ENCODE measurements around the gene PADI4.

Gene PADI4

DNA sequence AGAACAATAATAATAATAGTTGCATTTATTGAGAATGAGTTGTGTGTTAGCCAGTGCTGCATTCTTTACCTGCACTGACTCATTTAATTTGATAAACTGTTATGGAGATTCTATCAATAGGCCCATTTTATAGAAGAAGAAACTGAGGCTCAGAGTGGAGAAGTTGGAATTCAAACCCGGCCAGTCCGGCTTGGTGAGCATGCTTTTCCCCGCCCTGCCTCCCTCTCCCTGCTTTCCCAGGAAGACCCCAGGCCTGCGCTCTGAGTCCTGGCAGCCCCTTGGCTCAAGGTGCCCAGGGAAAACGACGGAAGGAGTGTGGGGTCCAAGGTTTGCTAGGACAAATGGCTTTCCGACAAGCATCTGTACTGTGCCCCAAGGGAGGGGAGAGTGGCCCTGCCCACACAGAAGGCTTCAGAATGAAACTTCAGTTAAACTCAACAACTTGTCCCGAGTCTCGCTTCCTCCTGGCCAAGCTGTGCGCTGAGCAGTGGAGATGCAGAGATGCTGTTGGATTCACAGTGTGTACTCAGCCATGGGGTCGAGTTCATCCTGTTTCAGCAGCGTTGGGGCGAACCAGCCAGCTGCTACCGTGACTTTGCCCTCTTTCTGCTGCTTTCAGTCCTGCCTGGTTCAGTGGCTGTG lies 40.7 kb downstream of the PADI4 start:
- no peak for DNase-seq (ENCODE audit: low read depth, low spot score)

DNA sequence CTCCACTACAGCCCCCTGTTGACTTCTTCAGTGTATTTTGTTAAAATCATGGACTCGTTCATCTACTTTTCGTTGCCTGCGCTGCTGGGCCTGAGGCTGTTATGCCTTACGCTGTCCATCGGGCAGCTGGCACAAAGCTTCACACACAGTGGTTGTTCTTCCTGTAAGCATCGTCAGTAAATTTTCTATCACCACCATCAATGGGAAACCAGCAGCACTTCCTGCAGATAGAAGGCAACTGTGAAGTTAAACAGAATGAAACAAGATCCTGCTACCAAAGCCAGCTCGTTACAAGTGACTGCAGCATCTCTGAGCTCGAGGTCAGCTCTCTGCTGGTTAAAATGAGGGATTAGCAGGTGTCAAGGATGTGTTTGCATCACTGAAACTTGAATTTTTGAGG lies 42.1 kb downstream of the PADI4 start:
- DNase-seq (ENCODE audit: low read depth, low spot score) = no peak

DNA sequence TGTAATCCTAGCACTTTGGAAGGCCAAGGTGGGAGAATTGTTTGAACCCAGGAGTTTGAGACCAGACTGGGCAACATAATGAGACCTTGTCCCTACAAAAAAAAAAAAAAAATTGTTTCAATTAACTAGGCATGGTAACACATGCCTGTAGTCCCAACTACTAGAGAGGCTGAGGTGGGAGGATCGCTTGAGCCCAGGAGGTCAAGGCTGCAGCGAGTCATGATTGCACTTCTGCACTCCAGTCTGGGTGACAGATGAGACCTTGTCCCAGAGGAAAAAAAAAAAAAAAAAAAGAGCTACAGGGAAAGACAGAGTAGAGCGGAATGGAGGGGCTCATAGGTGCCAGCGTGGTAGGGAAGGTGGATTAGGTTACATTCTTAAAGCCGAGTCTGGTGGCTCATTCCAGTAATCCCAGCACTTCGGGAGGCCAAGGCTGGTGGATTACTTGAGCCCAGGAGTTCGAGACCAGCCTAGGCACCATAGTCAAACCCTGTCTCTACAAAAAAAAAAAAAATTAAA lies 43.0 kb downstream of the PADI4 start:
- DNase-seq (ENCODE audit: low read depth, low spot score) = no peak

DNA sequence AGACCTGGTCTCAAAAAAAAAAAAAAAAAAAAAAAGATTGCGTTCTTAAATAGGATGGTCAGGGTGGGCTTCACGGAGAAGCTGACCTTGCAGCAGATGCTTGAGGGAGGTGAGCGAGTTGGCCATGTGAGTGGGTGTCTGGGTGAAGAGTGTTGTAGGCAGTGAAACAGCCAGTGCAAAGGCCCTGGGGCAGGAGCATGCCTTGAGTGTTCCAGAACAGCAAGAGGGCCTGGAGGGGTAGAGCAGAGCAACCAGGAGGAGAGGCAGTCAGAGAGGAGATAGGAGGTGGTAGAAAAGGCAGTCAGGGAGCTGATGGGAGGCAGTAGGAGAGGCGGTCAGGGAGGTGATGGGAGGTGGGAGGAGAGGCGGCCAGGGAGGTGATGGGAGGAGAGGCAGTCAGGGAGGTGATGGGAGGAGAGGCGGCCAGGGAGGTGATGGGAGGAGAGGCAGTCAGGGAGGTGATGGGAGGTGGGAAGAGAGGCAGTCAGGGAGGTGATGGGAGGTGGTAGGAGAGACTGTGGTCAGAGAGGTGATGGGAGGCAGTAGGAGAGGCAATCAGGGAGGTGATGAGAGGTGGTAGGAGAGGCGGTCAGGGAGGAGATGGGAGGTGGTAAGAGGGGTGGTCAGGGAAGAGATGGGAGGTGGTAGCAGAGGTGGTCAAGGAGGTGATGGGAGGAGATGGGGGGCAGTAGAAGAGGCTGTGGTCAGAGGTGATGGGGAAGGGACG lies 43.8 kb downstream of the PADI4 start:
- no peak for DNase-seq (ENCODE audit: low read depth, low spot score)

DNA sequence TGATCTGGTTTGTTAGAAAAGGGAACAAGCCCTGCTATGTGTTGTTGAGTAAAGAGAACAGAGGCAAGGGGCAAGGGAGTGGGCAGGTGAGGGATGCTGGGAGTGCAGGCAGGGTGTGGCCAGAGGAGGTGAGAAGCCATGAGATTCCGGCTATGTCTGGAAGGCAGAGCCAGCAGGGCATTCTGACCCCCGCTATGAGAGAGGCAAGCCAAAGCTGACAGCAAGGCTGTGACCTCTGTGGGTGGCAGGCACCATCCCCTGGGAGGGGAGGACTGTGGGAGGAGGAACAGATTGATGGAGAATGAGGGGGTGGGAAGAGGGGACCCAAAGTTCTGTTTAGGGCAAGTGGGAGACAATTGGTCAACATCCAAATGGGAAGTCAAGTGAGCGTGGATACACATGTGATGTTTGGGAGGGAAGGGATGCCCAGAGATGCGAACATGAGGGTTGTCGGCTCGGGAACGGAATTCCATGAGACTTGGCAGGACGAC lies 44.5 kb downstream of the PADI4 start:
- no peak for DNase-seq (ENCODE audit: low read depth, low spot score)

DNA sequence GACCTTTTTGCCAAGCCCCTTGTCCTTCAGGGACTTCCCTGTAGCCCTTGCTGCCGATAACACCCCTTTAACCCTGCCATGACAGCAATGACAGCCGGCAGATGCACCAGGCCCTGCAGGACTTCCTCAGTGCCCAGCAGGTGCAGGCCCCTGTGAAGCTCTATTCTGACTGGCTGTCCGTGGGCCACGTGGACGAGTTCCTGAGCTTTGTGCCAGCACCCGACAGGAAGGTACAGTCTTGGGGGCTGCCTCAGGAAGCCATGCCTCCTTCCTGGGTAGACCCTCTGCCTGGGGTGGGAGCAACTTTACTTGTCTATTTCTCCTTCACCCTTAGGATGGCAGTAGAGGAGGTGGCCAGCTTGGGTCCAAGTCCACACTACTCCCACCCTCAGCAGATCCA lies 47.9 kb downstream of the PADI4 start:
- DNase-seq (ENCODE audit: low read depth, low spot score) = no peak

DNA sequence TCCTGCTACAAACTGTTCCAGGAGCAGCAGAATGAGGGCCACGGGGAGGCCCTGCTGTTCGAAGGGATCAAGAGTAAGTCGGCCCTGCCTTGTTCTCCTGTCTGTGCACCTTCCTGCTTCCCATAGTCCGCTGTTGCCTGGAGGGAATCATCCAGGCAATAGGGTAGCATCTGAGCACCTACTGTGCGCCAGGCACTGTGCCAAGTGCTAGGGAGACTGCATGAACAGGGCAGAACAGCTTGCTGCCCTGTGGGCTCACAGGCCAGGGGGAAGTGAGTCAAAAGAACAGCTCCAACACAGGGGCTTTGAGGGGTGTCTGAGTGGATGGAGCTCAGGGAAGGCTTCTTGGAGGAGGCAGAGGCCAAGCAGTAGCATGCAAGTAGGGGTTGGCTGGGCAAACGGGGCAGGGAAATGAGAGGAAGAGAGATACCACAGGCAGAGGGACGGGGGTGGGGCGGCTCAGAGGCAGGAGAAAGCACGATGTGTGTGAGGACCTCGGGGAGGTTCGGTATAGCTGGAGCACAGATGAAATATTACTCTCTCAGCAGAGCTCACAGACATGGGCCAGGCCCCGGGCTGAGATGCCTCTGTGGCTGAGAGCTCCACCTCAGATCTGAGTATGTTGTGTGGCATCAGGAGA lies 48.5 kb downstream of the PADI4 start:
- DNase-seq (ENCODE audit: low read depth, low spot score) = no peak

DNA sequence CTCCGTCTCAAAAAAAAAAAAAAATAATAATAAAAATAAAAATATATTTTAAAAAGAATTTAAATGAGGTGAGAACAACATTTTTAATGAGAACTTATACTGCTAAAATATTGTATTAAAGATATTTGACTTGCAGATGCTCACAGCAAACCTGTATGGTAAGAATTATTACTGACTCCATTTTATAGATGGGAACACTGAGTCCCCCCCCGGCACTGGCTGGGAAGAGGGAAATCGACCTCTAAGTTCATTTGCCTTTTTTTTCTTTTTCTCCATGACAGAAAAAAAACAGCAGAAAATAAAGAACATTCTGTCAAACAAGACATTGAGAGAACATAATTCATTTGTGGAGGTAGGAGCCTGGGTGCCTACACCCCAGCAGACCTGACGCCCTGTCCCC lies 50.6 kb downstream of the PADI4 start:
- no peak for DNase-seq (ENCODE audit: low read depth, low spot score)

DNA sequence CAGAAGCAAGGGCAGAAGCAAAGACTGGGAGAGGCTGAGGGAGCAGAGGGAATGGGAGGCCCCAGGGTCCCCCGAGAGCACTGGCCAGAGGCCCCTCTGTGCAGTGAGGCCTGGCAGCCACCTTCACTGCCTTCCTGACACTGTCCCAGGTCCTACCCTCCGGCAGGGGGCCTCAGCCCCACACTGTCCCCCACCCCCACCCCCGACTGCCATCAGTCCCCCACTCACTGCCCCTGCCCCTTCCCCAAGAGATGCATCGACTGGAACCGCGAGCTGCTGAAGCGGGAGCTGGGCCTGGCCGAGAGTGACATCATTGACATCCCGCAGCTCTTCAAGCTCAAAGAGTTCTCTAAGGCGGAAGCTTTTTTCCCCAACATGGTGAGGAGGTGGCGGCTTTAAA lies 51.0 kb downstream of the PADI4 start:
- DNase-seq (ENCODE audit: low read depth, low spot score) = no peak

DNA sequence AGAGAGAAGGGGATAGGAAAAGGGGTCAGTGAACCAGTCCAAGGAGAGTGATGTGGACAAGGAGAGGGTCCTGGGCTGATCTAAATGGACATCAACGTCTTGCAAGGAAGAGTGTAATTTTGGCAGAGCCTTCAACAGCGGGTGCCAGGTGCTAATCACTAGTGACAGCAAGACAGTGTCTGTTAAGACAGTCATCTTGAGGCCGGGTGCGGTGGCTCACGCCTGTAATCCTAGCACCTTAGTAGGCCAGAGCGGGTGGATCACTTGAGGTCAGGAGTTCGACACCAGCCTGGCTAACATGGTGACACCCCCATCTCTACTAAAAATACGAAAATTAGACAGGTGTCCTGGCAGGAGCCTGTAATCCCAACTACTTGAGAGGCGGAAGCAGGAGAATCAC lies 51.8 kb downstream of the PADI4 start:
- DNase-seq (ENCODE audit: low read depth, low spot score) = no peak

DNA sequence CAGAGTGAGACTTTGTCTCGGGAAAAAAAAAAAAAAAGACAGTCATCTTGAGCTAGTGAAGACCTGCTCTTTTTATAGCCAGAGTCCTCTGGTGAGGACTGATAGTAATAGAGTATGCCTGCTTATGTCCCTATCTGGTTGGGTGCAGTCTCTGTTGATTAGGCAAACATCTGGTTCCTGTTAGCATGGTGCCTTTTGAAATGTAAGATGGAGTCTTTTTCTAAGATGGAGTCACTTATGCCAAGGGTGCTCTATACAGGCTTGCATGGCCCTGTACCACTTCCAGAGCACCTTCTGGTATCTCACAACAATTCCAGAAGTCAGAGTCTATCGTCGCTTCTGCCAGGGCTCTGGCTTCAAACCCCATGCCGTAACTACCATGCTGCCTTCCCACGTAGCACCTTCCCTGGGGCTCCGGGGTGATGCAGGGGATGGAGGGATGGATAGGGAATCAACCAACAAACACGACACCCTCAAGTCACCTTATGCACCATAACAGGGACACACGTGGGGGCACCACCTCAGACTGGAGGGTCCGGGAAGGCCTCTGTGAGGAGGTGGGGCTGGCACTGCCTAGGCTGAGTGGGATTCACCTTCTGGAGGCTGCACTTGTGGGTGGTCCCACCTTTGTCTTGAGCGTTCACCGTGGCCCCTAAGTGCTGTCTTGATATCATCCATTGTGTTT lies 52.4 kb downstream of the PADI4 start:
- DNase-seq (ENCODE audit: low read depth, low spot score) = no peak

DNA sequence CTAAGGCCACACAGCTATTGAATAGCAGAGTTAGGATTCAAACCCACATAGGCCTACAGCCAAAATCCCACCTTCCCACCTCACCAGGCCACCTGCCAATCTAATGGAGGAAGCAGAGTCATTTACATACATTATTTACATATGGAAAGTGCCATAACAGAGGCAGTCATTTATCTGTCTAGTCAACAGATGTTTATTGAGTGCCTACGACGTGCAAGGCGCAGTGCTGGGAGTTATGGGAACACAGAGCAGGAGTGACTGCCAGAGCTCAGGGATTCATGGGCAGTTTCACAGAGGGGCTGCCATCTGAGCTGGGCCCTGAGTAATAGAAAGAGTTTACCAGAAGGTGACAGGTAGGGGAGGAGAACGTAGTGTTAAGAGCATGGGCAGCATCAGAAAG lies 53.7 kb downstream of the PADI4 start:
- no peak for DNase-seq (ENCODE audit: low read depth, low spot score)

DNA sequence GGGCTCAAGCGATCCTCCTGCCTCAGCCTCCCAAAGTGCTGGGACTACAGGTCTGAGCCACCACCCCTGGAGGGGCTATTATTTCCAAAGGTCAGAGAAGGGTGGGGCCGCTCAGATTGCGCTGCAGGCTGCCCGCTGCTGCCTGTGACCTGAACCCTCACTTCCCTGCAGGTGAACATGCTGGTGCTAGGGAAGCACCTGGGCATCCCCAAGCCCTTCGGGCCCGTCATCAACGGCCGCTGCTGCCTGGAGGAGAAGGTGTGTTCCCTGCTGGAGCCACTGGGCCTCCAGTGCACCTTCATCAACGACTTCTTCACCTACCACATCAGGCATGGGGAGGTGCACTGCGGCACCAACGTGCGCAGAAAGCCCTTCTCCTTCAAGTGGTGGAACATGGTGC lies 55.4 kb downstream of the PADI4 start:
- no peak for DNase-seq (ENCODE audit: low read depth, low spot score)

DNA sequence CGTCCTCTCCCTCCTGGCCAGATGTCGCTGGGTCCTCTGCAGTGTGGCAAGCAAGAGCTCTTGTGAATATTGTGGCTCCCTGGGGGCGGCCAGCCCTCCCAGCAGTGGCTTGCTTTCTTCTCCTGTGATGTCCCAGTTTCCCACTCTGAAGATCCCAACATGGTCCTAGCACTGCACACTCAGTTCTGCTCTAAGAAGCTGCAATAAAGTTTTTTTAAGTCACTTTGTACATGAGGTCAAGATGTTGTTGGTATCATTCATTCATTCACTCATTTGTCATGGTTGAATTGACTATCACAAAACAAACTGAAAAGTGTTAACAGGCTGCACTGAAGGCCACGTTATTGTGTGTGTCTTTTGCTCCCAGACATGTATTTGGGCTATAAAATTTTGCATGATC lies 55.8 kb downstream of the PADI4 start:
- no peak for DNase-seq (ENCODE audit: low read depth, low spot score)

DNA sequence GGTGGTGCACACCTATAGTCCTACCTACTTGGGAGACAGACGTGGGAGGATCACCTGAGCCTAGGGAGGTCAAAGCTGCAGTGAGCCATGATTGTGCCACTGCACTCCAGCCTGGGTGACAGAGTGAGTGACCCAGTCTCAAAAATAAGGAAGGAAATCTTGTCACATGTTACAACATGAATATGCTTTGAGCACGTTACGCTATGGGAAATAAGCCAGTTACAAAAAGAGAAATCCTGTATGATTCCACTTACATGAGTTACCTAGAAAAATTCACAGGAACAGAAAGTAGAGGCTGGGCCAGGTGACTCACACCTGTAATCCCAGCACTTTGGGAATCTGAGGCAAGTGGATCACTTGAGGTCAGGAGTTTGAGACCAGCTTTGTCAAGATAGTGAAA lies 57.3 kb downstream of the PADI4 start:
- DNase-seq (ENCODE audit: low read depth, low spot score) = no peak

DNA sequence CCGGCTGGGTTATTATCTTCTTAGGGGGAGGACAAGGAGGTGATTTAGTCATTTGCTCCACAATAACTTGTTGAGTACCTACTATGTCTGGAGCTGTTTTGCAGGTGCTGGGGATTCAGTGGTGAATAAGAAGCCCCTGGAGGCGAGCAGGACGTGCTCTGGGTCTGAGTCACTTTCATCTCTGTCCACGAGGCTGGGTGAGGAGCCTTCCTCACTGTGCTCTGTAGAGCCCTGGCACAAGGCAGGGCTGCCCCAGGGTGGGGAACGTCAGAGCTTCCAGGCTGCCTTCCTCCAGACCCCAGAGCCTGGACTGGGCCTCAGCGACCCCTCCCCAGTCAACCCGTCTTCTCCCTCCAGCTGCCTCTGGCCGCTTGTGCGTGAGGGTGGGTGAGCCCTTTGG lies 61.5 kb downstream of the PADI4 start:
- no peak for DNase-seq (ENCODE audit: low read depth, low spot score)

DNA sequence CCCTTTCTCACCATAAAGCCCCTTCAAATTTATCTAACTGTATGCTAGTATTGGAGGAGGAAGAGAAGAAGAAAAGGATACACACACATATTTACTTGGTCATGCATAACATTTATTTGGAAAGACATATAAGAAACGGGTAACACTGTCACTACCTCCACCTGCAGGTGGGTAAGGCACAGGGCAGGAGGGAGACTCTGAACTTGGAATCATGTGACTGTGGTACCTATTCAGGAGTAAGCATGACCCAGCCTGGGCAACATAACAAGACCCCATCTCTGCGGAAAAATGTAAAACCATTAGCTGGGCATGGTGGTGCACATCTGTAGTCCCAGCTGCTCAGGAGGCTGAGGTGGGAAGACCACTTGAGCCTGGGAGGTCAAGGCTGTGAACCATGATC lies 62.6 kb downstream of the PADI4 start:
- DNase-seq (ENCODE audit: low read depth, low spot score) = peak; percentile 38

DNA sequence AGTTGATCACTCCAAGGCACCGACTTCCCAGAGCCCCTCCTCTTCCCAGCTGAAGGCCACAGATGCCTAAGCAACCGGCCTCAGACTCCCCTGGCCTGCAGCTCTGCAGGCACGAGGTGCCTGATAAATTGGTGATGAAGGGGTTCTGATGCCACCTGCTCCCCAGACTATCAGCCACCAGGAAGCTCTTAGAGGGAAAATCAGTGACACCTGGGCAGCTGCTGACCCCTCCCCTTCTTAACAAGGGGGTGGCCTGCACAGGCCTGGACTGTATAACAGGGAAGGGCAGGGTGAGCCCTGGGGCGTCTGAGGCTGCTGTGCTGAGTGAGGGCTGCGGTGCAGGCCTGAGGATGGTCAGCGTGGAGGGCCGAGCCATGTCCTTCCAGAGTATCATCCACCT lies 63.9 kb downstream of the PADI4 start, which contains the start of gene PADI6:
TSS of gene PADI6 (plus strand) at position 301 of the 400 bp plus-strand sequence. CDS start at position 351, 50 bp downstream.
- no peak for DNase-seq (ENCODE audit: low read depth, low spot score)

DNA sequence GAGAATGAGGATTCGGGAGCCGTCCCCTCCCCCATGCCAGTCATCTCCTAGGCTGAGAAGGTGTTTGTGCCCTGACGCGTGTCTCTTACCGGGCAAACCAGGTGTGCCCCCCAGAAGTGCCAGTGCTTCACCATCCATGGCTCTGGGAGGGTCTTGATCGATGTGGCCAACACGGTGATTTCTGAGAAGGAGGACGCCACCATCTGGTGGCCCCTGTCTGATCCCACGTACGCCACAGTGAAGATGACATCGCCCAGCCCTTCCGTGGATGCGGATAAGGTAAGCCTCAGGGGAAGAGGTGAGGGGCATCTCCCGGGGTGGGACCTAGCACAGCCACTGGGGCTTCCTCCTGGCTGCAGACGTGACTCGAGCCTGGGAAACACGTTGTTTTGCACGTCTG lies 65.0 kb downstream of the PADI4 start:
- DNase-seq (ENCODE audit: low read depth, low spot score) = no peak

DNA sequence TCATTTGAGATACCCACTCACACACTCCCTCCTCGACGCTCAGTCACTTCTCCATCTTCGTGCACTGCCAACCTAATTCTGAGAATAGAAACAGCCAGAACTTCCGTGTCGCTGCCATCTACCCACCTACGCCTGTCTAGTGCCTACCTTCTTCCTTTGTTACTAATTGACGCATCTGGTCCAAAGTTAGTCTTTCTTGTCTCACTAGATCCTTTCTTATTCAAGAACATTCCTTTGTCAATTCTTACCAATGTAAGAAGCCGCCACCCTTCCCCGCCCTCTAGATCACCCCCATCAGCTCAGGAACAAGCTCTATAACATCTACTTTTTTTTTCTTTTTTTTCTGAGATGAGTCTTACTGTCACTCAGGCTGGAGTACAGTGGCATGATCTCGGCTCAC lies 67.7 kb downstream of the PADI4 start:
- no peak for DNase-seq (ENCODE audit: low read depth, low spot score)

DNA sequence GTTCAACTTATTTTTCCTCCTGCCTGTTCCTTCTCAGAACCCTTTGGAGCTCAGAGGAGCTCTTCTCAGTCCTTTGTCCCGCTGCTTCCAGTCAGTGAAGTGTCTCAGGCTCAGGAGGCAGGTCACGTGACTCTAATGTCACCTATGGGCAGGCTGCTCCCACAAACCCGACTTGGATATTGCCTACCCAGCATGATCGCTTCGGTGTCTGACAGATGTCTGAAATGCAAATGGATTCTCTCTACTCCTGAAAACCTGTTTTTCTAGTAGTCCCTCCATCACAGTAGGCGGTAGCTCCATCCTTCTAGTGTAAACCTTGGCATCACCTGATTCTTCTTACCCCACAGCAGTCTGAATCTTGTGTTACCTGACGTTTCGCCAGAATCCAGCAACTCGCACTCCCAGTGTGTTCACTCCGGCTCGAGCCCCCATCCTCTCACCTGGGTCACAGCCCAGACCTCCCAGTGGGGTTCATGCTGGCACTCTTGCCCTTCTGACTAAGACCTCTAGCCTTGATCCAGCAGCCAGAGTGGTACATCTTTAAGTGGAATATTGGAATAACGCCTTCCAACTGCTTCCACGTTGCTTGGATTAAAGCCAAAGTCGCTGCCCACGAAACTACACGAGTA lies 69.4 kb downstream of the PADI4 start:
- DNase-seq (ENCODE audit: low read depth, low spot score) = peak; percentile 84

DNA sequence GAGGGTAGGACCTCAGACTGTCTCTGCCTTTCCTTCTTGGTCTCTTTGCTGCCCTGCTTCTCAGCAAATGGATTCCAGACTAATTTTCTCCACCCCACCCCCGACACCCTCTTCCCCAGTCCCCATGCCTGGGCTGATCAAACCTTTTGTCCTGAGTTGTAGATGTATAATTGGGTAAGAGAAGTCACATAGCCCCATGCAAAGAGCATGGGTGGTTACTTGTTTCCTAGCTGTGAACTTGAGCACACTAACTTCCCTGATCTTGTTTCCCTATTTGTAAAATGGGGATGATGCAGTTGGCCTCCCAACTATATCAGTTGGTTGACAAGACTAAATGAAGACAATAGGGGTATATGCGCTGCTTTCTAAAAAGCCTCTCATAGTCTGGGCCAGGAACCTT lies 73.2 kb downstream of the PADI4 start:
- DNase-seq (ENCODE audit: low read depth, low spot score) = no peak

All from iPS DF 19.7 (cell line).